NCI-H82 (cell line): ENCODE measurements around the gene SMARCC1.
"Not testable (repeated sequence)": the region's sequence is repeated elsewhere in the genome, so short reads cannot be mapped to it uniquely, and the experiment has no call there.

Experiments used
- DNase-seq: peaks from one replicate; lab custom pipeline; 2025; lab: John Stamatoyannopoulos, UW

Gene SMARCC1

DNA sequence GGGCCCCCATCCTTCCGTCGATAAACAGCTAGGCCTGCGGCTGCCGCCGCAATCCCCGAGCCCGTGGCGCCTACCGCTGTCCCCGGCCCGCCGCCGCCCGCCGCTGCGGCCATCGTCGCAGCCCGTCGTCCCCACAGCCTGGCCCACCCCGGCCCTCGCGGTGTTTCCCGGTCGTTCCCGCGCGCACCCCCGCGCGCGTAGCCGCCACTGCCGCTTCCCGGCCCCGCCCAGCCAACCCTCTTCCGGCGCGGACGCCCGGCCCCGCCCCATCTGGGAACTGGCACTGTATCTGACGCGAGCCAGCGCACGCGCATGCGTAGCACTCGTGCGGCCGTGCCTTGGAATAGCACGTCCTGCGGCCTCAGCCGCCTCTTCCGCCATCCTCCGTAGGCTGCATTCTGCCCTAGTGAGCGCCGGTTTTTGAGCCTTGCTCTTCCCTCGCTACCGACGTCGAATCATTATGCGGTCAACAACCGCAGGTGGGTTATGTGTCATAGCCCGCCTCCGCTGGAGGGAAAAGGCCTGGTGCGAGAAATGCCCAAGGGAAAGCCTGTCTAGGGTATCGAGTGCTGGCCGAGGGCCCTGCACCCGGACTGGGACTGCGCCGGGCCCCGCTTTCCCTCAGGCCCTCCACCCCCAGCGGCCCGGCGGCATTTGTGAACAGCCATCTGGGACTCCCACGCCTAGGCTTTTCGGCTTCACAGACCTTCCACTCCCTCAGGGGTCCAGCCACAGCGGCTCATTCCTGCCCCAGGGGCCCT lies at the start of gene SMARCC1:
SMARCC1 (minus strand) TSS at position 209 of the 761 bp plus-strand sequence; CDS start at position 113, 96 bp downstream.
- DNase-seq, result peak; percentile 98

- DNase-seq, result not testable (repeated sequence)
These were observed 47.8 kb upstream of the SMARCC1 start for GRCh38 chr3:47829482-47829881.

GRCh38 chr3:47825590-47825989 lies 43.9 kb upstream of the SMARCC1 start:
- peak; percentile 37 for DNase-seq

GRCh38 chr3:47824541-47825473 lies 43.1 kb upstream of the SMARCC1 start:
- DNase-seq, result peak; percentile 89

DNA sequence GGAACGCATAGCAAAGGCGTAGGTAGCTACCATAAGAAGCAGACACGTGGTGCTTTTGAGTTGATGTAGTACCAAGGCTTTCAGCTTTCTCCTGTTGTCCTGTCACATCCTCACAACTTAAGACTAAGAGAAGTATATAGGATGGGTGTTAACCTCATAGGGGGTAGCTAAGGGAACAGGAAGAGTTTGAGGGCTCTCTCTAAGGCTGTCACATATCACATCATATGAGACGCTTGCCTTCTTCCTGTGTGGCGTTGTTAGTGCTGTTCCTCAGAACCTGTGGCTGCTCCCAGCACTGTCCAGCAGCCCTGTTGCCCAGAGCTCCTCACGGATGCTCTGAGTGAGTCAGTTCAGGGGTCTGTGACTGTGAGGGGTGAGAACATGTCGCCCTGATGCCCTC lies 35.9 kb upstream of the SMARCC1 start:
- no peak for DNase-seq

DNA sequence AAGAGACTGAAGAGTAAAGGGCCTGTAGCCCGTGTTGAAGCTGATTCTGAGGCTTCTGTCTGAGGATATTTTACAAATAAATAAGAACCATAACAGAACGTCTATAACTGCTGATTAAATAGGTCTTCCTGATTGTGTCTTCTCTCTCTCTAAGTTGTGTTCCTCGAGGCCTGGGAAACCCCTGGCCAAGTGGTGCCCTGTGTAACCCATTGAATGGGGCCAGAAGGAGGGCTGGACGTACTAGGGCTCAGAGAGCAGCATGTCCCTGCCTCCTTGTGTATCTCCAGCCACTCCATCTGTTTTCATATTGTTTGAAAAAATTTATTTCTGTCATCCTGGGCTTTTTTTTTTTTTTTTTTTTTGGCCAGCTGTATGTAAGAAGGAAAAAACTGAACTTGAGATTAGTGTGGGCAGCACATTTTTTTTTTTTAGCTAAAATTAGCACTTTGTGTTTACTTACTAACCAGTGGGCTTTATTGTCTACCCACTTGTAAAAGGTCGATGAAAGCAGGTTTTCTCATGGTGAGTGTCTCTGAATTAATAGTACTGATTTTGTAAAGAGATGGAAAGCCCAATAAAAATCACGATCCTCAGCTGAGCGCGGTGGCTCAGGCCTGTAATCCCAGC lies 32.0 kb upstream of the SMARCC1 start:
- no peak for DNase-seq

DNA sequence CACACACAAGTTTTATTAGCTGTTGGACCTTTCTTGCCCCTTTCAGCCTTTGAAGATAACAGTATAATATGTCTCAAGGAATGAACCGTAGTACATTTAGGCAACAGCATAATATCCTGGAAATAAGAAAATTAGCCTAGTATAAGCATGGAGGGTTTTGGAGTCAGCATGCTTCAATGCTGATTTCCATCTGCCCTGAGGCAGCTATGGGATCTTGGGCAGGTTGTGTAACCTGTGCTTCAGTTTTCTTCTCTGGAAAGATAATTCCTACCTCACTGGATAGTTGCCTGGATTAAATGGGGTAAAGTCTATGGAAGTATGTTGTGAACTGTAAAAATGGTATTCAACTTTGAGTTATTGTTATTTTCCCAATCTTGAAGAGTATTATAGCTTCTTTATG lies 22.9 kb upstream of the SMARCC1 start:
- no peak for DNase-seq

DNA sequence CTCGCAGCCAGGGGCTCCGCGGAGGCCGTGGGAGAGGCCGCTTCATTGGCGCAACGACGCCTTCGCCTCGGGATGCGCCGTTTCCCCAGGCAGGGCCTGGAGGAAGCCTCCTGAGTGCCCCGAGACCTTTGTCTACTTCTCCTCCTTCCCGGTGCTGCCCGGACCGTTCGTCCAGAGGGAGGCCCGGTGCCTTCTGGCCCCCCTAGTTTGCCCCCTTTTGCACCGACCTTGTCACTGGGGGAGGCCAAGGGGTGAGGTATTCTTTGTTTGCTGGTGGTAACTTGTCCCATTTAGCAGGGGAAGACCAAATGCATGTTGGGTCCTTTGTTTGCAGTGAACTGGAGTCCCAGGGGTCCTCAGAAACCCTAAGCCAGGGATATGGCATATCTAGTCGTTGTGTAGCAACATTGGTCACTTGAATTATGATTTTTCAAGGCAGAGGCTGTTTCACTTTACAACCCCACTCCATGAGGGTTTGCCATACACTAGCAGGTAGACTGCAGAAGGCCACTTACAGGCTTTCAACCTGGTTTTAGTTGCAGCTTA lies 21.9 kb upstream of the SMARCC1 start:
- DNase-seq, result no peak

GRCh38 chr3:47802734-47803479 lies 21.2 kb upstream of the SMARCC1 start, which contains the start of gene DHX30:
TSS of gene DHX30 (plus strand) at chr3:47803138. CDS start at chr3:47810684, 7,546 bp downstream.
- peak; percentile 85 for DNase-seq

- DNase-seq, result peak; percentile 29
These were observed 18.0 kb upstream of the SMARCC1 start for GRCh38 chr3:47799733-47800132.

DNA sequence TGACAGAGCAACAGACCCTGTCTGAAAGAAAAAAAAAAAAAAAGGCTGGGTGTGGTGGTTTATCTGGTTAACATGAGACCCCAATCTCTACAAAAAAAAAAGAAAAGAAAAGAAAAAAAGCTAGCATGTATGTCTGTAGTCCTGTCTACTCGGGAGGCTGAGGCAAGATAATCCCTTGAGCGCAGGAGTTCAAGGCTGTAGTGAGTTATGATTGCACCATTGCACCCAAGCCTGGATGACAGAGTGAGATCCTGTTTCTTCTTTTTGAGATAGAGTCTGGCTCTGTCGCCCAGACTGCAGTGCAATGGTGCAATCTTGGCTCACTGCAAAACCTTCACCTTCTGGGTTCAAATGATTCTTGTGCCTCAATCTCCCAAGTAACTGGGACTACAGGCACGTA lies 12.9 kb upstream of the SMARCC1 start:
- no peak for DNase-seq

GRCh38 chr3:47792699-47793098 lies 11.0 kb upstream of the SMARCC1 start:
- DNase-seq, result no peak

DNA sequence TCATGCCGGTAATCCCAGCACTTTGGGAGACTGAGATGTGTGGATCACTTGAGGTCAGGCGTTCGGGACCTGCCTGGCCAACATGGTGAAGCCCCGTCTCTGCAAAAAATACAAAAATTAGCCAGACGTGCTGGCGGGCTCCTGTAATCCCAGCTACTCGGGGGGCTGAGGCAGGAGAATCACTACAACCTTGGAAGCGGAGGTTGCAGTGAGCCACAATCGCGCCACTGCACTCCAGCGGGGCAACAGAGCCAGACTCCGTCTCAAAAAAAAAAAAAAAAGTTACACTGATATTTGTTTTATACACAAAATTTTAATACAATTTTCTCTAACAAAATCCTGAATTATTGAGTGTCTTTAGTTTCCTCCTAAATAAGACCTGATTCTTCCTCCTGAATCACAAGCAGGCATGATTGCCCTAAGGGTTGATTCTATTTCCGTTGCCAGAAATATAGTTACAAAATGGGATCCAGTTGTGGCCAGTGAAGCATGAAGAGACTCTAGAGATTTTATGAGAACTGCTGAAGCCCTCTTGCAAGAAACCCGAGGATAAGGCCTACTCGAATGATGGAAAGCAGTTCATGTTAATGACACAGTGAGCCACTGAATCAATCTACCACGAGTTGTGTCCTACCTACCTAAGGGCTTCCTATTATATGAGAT lies 9.6 kb upstream of the SMARCC1 start:
- DNase-seq, result no peak

- no peak for DNase-seq
These were observed 2.0 kb upstream of the SMARCC1 start for GRCh38 chr3:47783673-47784072.

GRCh38 chr3:47782446-47783308 lies 984 bp upstream of the SMARCC1 start:
- no peak for DNase-seq

- peak; percentile 66 for DNase-seq
These were observed 680 bp downstream of the SMARCC1 start for GRCh38 chr3:47780741-47781684.

- DNase-seq, result no peak
These were observed 2.9 kb downstream of the SMARCC1 start for GRCh38 chr3:47778746-47779145.

GRCh38 chr3:47772788-47773187 lies 8.9 kb downstream of the SMARCC1 start:
- no peak for DNase-seq

DNA sequence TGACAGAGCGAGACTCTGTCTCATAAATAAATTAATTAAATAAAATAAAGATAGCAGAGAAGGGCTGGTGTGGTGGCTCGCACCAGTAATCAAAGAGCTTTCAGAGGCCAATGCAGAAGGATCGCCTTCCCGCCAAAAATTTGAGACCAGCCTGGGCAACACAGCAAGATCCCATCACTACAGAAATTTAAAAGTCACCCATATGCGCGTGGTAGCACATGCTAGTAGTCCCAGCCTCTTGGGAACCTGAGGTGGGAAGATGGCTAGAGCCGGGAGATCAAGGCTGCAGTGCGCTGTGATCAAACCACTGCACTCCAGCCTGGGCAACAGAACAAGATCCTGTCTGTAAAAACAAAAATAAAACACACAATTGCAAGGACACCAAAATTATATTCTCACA lies 9.6 kb downstream of the SMARCC1 start:
- DNase-seq, result no peak
